GM04504 (cell line): ENCODE measurements around the gene NNAT.

Source experiments
- DNase-seq: peaks from one replicate; pipeline ENCODE4 v3.0.0-alpha.2; 2012; ENCODE audit warnings: low read depth

Gene NNAT

GRCh38 chr20:37567331-37567665, 46.2 kb downstream of the NNAT start:
- no peak for DNase-seq

- DNase-seq: no peak
These were observed 46.9 kb downstream of the NNAT start for GRCh38 chr20:37567671-37568588.

- no peak for DNase-seq
These were observed 49.4 kb downstream of the NNAT start for GRCh38 chr20:37570419-37570818.

GRCh38 chr20:37571033-37571432, 50.0 kb downstream of the NNAT start:
- DNase-seq: no peak
